Keratinocyte (primary cell): ENCODE results near the gene CCBE1.

ENCODE experiments used
- EZH2 ChIP-seq: IDR thresholded peaks from one replicate; pipeline ENCODE4 v1.6.1; 2012; ENCODE audit warnings: inconsistent platforms, mild to moderate bottlenecking, low read length, moderate library complexity
- TF ChIP-seq, protein P1 (sequence below), 3 experiments: IDR thresholded peaks in 1 of 3; conservative IDR thresholded peaks in 1 of 3; optimal IDR thresholded peaks in 1 of 3; 2 replicates in 2 of 3; 3 replicates in 1 of 3; pipeline versions ENCODE3 to v1.5.1; 2011; ENCODE audit warnings: low read length in 3 of 3, mild to moderate bottlenecking in 3 of 3, moderate library complexity in 2 of 3, control low read depth in 1 of 3, inconsistent platforms in 1 of 3; ENCODE audit not compliant: insufficient read depth in 2 of 3; ENCODE audit errors: extremely low read depth in 1 of 3

DNA sequence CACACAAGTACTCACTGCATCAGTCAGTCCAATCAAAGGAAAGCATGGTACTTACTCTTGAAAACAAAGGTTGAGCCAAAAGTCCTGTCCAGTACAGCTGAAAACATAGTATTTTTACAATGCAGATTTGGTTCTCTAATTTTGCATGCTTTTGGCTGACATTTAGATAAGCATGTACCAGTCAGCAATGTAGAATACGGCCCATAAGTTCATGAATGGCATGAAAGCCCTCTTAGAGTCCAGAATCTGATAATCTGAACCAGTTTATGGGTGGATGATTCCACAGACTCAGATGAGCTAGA lies 90.2 kb downstream of the CCBE1 start:
- TF ChIP-seq, protein P1, sequence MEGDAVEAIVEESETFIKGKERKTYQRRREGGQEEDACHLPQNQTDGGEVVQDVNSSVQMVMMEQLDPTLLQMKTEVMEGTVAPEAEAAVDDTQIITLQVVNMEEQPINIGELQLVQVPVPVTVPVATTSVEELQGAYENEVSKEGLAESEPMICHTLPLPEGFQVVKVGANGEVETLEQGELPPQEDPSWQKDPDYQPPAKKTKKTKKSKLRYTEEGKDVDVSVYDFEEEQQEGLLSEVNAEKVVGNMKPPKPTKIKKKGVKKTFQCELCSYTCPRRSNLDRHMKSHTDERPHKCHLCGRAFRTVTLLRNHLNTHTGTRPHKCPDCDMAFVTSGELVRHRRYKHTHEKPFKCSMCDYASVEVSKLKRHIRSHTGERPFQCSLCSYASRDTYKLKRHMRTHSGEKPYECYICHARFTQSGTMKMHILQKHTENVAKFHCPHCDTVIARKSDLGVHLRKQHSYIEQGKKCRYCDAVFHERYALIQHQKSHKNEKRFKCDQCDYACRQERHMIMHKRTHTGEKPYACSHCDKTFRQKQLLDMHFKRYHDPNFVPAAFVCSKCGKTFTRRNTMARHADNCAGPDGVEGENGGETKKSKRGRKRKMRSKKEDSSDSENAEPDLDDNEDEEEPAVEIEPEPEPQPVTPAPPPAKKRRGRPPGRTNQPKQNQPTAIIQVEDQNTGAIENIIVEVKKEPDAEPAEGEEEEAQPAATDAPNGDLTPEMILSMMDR (optimal IDR thresholded peaks at IDR 0.05 in 1 of 3, IDR thresholded peaks at IDR 0.05 in 1 of 3, conservative IDR thresholded peaks at IDR 0.05 in 1 of 3; ENCODE audit: extremely low read depth in 1 of 3, insufficient read depth in 2 of 3, low read length in 3 of 3): no peak
- no peak for TF ChIP-seq EZH2
